Heart left ventricle (tissue), 13 donors: ENCODE data around the gene STOML3.

ENCODE experiments used
- CTCF ChIP-seq, 12 donors: fragments of 200-600 bp; sonication (generic) in 4 of 12; IDR thresholded peaks; one replicate each; pipeline versions ENCODE4 v1.5.0 to v1.8.0; 2018 to 2022; ENCODE audit warnings: antibody characterized with exemption in 12 of 12, mild to moderate bottlenecking in 5 of 12
- POLR2A ChIP-seq, 2 donors: fragments of 450-650 bp; IDR thresholded peaks; one replicate each; pipeline ENCODE4 v1.6.1; 2017; ENCODE audit warnings: antibody characterized with exemption in 2 of 2, mild to moderate bottlenecking in 2 of 2, moderate library complexity in 2 of 2
- donor health status: ischemic (EF 13 %, LVEDD 7.1; RV severe dilation, severe dysfunction).
- donor health status: DM: no; HTN: yes; CAD: no.
- donor health status: DM: no; HTN: no; CAD: no.
- donor health status: ischemic (EF 25% LVEDD 6.9; RV normal size, moderate dysfunction).
- donor health status: ischemic (EF 25% LVEDD 5.7; RV mildly dilated, moderate dysfunction).
- donor health status: ischemic (EF 35%, LVEDD 5.7; RV mildly dilated, moderate dysfunction).
- donor health status: nonischemic (EF 11% LVEDD 7.7; RV severe dilation, severe dysfunction).
- donor health status: DM: yes; HTN: yes; CAD: no.
- donor health status: PGD.
- donor health status: ischemic (EF 29% LVEDD 5.4; RV normal size, mild dysfunction).
- donor health status: nonischemic (EF 23%, LVEDD 6.1; RV moderate dilation, normal function).

GRCh38 chr13:39038569-39039030 lies 48.0 kb upstream of the STOML3 start:
- TF ChIP-seq CTCF (IDR thresholded peaks at IDR 0.05) (no peak), POLR2A (IDR thresholded peaks at IDR 0.05) (no peak)
